HUES48 (cell line): Measurements from ENCODE around the gene ISYNA1.

ENCODE experiments used
- H3K27ac ChIP-seq: one replicate; pipeline ENCODE4 v1.7.0; 2013; ENCODE audit warnings: low read depth, low read length, inconsistent platforms
- H3K27me3 ChIP-seq: 2 replicates; pipeline ENCODE4 v1.6.1; 2013; ENCODE audit warnings: mild to moderate bottlenecking, low read length; ENCODE audit not compliant: control insufficient read depth, insufficient read depth
- H3K36me3 ChIP-seq: 2 replicates; pipeline ENCODE4 v1.6.1; 2013; ENCODE audit warnings: low read length; ENCODE audit not compliant: control insufficient read depth, insufficient read depth
- H3K4me1 ChIP-seq: 2 replicates; pipeline ENCODE4 v1.6.1; 2013; ENCODE audit warnings: mild to moderate bottlenecking, low read length; ENCODE audit not compliant: control insufficient read depth, insufficient read depth
- H3K4me3 ChIP-seq: 2 replicates; pipeline ENCODE4 v1.5.1; 2013; ENCODE audit warnings: mild to moderate bottlenecking, low read depth, low read length
- H3K9ac ChIP-seq: 2 replicates; pipeline ENCODE4 v1.6.1; 2013; ENCODE audit warnings: mild to moderate bottlenecking, low read depth, low read length, moderate library complexity
- H3K9me3 ChIP-seq: 2 replicates; pipeline ENCODE4 v1.6.1; 2013; ENCODE audit warnings: low read length; ENCODE audit not compliant: control insufficient read depth, insufficient read depth

Gene ISYNA1

DNA sequence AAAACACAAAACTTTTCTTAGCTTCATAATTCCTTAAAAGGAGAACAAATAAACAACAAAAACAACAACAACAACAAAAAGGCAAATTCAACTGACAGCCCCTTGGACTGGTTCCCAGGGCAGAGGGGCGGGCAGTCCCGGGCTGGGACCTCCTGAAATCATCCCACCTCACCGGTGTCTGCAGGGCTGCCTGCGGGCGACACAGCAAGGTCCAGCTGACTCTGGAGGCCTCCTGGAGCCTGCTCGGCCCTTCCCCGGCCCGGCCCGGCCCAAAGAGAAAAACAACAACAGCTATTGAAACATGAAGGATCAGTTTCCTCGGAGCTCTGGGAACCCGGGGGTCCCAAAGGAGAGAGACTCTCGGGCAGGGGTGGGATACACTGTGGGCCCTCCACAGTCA, 5.0 kb upstream of the ISYNA1 start:
- H3K27me3 ChIP-seq: no peaks in the 10 kb centered on the region
- no peak overlapping the region for H3K9ac ChIP-seq
- H3K9me3 ChIP-seq: no peaks in the 10 kb centered on the region
- peaks cover 30% of the 10 kb centered on the region for H3K36me3 ChIP-seq
- H3K27ac ChIP-seq: no peak overlapping the region
- H3K4me3 ChIP-seq: no peak overlapping the region
- peaks cover 15% of the 10 kb centered on the region for H3K4me1 ChIP-seq

DNA sequence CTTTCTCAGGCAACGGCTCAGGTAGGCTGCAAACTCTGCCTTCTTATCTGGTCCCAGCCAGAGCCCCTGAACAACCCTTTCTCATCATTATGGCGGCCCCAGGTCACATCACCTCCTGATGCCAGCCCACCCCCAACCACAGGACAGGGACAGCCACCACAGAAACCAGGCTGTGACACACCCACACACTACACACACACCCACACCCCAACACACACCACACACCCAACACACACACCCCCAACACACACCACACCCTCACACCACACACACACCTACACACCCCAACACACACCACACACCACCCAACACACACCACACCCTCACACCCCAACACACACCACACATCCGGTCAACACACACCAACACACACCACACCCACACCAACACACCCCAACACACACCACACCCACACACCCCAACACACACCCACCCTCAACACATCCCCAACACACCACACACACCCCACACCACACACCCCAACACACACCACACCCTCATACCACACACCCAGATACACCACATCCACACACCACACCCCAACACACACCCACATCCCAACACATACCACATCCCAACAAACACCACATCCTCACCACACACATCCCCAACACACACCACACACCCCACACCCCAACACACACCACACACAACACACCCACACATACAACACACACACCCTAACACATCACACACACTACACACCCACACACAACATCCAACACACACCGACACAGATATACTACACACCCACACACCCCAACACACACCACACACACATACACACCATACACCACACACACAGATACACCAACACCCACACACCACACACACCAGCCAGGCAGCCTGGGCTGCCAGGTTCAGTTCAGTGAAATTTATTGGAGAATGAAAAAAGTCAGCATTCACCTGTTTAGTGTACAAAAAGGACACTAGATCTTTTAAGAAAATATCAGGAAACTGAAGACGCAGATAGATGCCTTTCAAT, 4.2 kb upstream of the ISYNA1 start:
- H3K27me3 ChIP-seq: no peaks in the 10 kb centered on the region
- H3K36me3 ChIP-seq: peaks cover 30% of the 10 kb centered on the region
- H3K4me3 ChIP-seq: no peak overlapping the region
- no peak overlapping the region for H3K27ac ChIP-seq
- H3K4me1 ChIP-seq: peaks cover 15% of the 10 kb centered on the region
- no peaks in the 10 kb centered on the region for H3K9me3 ChIP-seq
- no peak overlapping the region for H3K9ac ChIP-seq

GRCh38 chr19:18440936-18441803, 3.2 kb upstream of the ISYNA1 start:
- H3K36me3 ChIP-seq: peaks cover 24% of the 10 kb centered on the region
- no peaks in the 10 kb centered on the region for H3K27me3 ChIP-seq
- peaks cover 15% of the 10 kb centered on the region for H3K4me1 ChIP-seq
- H3K9me3 ChIP-seq: no peaks in the 10 kb centered on the region
- H3K4me3 ChIP-seq: no peak overlapping the region
- H3K27ac ChIP-seq: no peak overlapping the region
- H3K9ac ChIP-seq: no peak overlapping the region

GRCh38 chr19:18440415-18440877, 2.5 kb upstream of the ISYNA1 start:
- H3K27me3 ChIP-seq: no peaks in the 10 kb centered on the region
- no peak overlapping the region for H3K9ac ChIP-seq
- H3K4me3 ChIP-seq: no peak overlapping the region
- H3K27ac ChIP-seq: peak overlapping the region; percentile 18
- peaks cover 24% of the 10 kb centered on the region for H3K36me3 ChIP-seq
- H3K9me3 ChIP-seq: no peaks in the 10 kb centered on the region
- peaks cover 15% of the 10 kb centered on the region for H3K4me1 ChIP-seq

GRCh38 chr19:18439910-18440237, 1.9 kb upstream of the ISYNA1 start:
- H3K4me3 ChIP-seq: no peak overlapping the region
- peaks cover 15% of the 10 kb centered on the region for H3K4me1 ChIP-seq
- no peaks in the 10 kb centered on the region for H3K27me3 ChIP-seq
- H3K27ac ChIP-seq: peak overlapping the region; percentile 18
- no peaks in the 10 kb centered on the region for H3K9me3 ChIP-seq
- H3K36me3 ChIP-seq: peaks cover 28% of the 10 kb centered on the region
- no peak overlapping the region for H3K9ac ChIP-seq

- Histone ChIP-seq H3K4me1 (peaks cover 19% of the 10 kb centered on the region), H3K4me3 (no peak overlapping the region; the same call in 1 of the 2 replicates), H3K36me3 (peaks cover 26% of the 10 kb centered on the region), H3K9me3 (no peaks in the 10 kb centered on the region), H3K9ac (no peak overlapping the region), H3K27ac (peak overlapping the region; percentile 91), H3K27me3 (no peaks in the 10 kb centered on the region)
These were observed 1.3 kb upstream of the ISYNA1 start for GRCh38 chr19:18439025-18439909.

- peak overlapping the region; percentile 52; the same call in 1 of the 2 replicates for H3K4me3 ChIP-seq
- H3K27me3 ChIP-seq: no peaks in the 10 kb centered on the region
- H3K4me1 ChIP-seq: peaks cover 21% of the 10 kb centered on the region
- no peaks in the 10 kb centered on the region for H3K9me3 ChIP-seq
- no peak overlapping the region for H3K9ac ChIP-seq
- H3K36me3 ChIP-seq: peaks cover 19% of the 10 kb centered on the region
- H3K27ac ChIP-seq: peak overlapping the region; percentile 91
These were observed 545 bp upstream of the ISYNA1 start for GRCh38 chr19:18438331-18439024.

GRCh38 chr19:18436671-18437490, 1.1 kb downstream of the ISYNA1 start:
- peak overlapping the region; percentile 64 for H3K27ac ChIP-seq
- peaks cover 18% of the 10 kb centered on the region for H3K36me3 ChIP-seq
- H3K4me3 ChIP-seq: peak overlapping the region; percentile 84
- no peaks in the 10 kb centered on the region for H3K27me3 ChIP-seq
- H3K4me1 ChIP-seq: peaks cover 30% of the 10 kb centered on the region
- H3K9me3 ChIP-seq: no peaks in the 10 kb centered on the region
- H3K9ac ChIP-seq: peak overlapping the region; percentile 81; the same call in 1 of the 2 replicates

DNA sequence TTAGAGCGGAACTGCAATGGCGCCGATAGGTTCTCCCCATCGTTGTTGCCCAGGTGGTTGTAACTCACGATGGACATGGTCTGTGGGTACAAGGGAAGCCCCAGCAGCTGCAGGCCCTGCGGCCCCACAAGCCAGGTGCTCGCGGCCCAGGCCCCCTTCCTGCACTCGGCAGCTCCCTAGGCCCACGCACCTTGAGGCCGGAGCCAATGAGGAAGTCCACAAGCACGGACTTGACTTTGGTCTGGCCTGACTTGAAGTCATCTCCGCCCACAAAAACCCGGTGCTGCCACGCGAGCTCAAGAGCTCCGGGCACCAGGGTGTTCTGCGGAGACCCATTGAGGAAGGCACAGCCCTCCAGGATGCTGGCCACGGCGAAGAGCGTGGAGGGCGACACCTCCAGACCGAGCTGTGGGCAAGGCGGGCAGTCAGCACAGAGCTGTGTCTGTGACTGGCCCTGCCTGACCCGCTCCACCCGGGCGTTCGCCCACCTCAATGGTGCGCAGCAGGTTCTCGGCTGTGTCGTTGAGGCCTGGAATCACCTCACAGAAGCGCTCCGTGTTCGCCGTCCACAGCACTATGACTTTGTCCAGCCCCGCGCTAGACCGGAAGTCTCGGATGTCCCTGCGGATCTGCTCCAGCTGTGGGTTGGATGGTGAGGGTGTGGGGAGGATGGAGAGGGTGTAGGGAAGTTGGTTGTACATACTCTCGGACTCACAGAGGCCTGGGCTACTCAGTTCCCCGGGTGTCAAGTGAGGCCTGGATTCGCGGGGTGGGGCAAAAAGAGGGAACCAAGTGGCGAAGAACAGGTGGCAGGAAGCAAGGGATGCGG, 1.9 kb downstream of the ISYNA1 start:
- H3K27me3 ChIP-seq: no peaks in the 10 kb centered on the region
- H3K27ac ChIP-seq: no peak overlapping the region
- H3K9me3 ChIP-seq: no peaks in the 10 kb centered on the region
- peaks cover 18% of the 10 kb centered on the region for H3K36me3 ChIP-seq
- peaks cover 30% of the 10 kb centered on the region for H3K4me1 ChIP-seq
- peak overlapping the region; percentile 84; the same call in 1 of the 2 replicates for H3K4me3 ChIP-seq
- no peak overlapping the region for H3K9ac ChIP-seq
